ENCODE measurements around the gene ABCC2.
"Not testable (repeated sequence)": the region's sequence is repeated elsewhere in the genome, so short reads cannot be mapped to it uniquely, and the experiment has no call there.

Gene ABCC2

GRCh38 chr10:99782447-99783286, at the start of gene ABCC2:
Gene ABCC2, plus strand, starts transcription at chr10:99782640. Its CDS starts 205 bp downstream, at chr10:99782845.
- no peak for DNase-seq

DNA sequence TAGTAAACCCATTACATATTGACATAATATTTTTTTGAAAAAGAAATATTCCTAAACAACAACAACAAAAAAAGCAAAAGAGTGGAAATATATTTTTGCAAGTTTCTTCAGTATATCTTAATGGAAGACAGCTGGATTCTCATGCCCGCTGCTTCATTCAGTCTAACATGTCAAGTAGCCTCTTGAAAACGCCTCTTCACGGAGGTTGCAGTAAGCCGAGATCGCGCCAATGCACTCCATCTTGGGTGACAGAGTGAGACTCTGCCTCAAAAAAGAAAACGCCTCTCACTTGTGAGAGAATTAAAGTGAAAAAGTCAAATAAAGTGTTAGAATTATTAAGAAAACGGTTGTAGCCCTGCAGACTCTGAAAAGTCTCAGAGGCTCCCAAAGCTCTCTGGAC, 49.1 kb upstream of the ABCC2 start:
- DNase-seq: no peak

DNA sequence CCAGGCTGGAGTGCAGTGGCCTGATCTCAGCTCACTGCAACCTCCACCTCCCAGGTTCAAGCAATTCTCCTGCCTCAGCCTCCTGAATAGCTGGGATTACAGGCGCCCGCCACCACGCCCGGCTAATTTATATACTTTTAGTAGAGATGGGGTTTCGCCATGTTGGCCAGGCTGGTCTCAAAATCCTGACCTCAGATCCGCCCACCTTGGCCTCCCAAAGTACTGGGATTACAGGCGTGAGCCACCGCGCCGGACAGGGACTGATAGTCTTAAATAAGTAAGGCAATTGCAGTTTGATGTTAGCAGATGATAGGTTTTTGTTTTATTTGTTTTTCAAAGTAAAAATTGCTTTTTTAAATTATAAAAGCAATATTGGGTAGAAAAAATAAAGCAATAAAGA, 48.3 kb upstream of the ABCC2 start:
- not testable (repeated sequence) for DNase-seq

GRCh38 chr10:99740260-99740659, 42.2 kb upstream of the ABCC2 start:
- no peak for DNase-seq

DNA sequence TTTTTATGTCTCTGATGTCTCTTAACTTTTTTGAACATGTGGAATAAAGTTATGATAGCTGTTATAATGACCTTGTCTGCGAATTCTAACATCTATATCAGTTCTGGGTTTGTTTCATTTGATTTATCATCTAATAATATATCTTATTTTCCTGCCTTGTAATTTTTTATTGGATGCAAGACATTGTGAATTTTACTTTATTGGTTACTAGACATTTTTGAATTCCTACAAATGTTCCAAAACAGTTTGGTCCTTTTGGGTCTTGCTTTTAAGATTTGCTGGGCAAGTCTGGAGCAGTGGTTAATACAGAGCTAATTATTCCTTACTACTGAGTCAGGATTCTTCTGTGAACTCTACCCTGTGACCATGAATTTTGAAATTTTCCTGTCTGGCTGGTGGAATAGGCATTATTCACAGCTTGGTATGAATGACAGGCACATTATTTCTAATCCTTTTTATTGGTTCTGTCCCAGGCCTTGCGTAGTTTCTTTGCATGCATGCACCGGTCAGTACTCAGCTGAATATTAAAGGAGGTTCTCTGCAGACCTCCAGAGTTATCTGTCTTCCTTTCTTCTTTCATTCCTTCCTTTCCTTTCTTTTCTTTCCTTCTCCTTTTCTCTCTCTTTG, 41.4 kb upstream of the ABCC2 start:
- no peak for DNase-seq

- no peak for DNase-seq
Observed at GRCh38 chr10:99742254-99742653, 40.2 kb upstream of the ABCC2 start.

- no peak for DNase-seq
Observed at GRCh38 chr10:99742701-99743100, 39.7 kb upstream of the ABCC2 start.

DNA sequence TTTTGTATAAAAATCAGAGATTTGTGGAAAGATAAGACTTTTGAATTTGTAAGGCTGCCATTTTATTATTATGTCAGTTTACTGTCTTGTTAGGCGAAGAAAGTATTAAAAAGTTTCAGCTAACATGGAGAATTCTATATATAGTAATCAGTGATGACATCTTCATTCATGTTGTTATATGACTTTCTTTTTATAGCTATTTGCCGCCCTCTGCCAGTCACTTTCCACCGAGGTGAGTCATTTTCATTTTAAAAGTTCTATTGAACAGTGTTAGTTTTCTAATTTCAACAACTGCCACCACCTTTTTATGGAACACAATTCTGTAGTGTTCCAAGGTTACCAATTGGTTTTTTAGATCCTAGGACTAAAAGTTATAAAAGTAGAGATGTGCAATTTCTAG, 38.6 kb upstream of the ABCC2 start:
- DNase-seq: no peak

- DNase-seq: not testable (repeated sequence)
Observed at GRCh38 chr10:99746166-99746565, 36.3 kb upstream of the ABCC2 start.

- no peak for DNase-seq
Observed at GRCh38 chr10:99748823-99749451, 33.5 kb upstream of the ABCC2 start.

DNA sequence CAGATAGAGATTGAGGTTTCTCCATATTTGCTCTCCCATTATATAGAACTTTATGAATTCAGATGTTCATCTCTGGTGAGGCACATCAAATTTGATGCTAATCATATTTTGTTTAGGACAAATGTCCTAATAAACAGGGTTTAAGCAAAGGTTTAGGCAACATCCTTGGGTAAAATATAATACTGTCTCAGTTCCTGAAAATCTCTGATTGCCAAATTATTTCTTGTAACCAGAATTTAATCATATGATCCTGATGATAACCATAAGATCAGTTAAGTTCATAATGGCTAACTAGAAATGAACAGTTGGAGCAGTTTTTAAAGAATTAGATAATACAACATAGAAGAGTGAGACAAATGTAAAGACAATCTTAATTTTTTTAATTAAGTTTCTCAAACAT, 31.8 kb upstream of the ABCC2 start:
- DNase-seq: no peak

GRCh38 chr10:99754670-99755069, 27.8 kb upstream of the ABCC2 start:
- DNase-seq: no peak

DNA sequence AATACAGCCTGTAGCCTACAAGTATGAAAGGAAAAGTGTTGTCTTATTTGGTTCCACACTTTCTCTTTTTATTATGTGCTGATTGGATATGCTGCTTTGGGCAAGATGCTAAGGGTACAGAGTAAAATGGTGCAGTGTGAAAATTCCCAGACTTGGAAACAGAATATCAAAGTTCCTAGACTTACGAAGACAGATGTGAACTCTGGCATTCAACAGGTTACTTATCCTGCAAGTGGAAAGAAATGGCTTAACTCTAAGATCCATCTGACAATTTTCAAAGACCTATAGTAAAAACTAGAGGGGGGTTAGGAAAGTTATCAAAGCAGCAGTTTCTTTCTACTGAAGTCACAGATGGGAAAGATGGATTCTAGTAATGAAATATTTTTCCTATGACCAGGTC, 26.3 kb upstream of the ABCC2 start:
- DNase-seq: no peak

- no peak for DNase-seq
Observed at GRCh38 chr10:99758211-99758891, 24.1 kb upstream of the ABCC2 start.

GRCh38 chr10:99760321-99760720, 22.1 kb upstream of the ABCC2 start:
- DNase-seq: no peak

- no peak for DNase-seq
Observed at GRCh38 chr10:99761365-99761764, 21.1 kb upstream of the ABCC2 start.

DNA sequence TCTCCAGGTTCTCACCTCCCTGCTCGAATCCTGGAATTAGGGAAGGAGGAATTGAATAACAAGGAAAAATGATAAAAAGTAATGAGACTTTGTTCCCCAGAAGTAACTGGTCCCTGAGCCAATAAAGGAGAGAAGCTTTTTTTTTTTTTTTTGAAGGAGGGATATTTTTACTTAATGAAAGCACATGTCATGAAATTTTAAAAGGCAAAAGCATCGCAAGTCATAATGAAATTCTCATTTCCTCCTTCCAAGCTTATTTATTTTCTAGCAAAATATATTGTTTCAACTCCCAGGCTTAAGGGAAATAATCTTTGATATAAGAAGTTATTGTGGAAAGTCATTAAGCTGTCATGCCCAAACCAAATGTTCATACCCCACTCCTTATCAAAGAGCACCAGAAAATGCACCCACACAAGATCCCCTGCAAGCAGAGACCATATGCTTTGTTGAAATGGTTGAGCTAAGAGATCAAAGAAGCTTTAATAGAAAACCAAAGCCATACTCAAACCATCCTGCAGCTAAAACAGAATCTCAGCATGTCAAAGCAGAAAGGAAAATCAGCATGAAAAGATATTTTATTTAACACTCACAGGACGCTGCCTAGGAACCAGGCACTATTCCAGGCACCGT, 16.7 kb upstream of the ABCC2 start:
- DNase-seq: no peak

DNA sequence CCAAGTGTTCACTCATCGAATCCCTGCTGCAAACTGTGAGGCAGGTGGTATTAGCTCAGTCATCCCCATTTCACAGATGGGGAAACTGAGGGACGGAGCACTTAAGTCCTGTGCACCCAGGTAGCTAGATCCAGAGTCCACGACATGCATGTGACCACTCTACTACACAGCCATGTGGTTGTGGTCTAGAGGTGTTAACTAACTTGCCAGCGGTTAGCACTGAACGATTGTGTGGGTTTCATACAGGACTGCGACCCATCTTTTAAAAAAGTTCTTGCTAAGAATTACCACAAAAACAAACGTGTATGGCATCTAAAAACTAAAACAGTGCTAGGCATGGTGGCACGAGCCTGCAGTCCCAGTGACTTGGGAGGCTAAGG, 16.1 kb upstream of the ABCC2 start:
- no peak for DNase-seq

GRCh38 chr10:99767901-99768300, 14.5 kb upstream of the ABCC2 start:
- DNase-seq: no peak

DNA sequence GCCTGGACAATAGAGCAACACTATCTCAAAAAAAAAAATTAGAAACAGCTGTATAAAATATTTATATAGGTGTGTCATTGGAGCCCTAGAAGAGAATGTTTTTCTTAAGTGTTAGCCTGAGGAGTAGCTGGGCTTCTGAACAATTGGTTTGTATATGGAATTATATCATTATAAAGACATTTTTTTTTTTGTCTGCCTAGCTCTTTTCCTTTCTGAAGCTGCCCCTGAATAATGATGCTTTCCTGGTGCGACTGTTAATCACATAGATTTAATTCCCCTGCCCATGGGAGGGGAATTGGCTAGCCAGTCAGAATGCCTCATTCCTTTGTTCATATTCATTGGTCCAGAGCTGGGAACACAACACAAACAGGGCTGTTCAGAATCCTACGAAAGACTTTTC, 13.9 kb upstream of the ABCC2 start:
- DNase-seq: no peak

DNA sequence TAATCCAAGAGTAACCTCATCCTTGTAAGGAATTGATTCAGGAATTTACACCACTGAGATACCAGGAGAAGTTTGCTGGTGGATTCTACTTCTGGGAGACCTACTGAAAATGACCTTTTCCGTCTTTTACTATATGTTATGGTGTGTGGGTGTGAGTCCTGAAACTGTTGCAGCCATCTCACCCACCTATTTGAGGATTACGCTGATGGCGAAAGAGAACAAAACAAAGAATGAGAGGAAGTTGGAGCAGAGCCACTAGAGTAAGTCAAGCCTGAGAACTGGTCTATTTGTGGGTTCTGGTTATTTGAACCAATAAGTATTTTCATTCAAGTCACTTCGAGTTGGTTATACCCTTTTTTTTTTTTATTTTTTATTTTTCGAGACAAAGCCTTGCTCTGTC, 12.7 kb upstream of the ABCC2 start:
- no peak for DNase-seq

- DNase-seq: no peak
Observed at GRCh38 chr10:99770408-99771045, 11.9 kb upstream of the ABCC2 start.

- DNase-seq: no peak
Observed at GRCh38 chr10:99775850-99776249, 6.6 kb upstream of the ABCC2 start.
